Measurements from ENCODE around the gene COL5A1. TPM values are rescaled to one million over a fixed set of nuclear protein-coding genes. Genes with fewer than 3 reads are reported as not detected.
A peak's percentile ranks its signal among the peaks of the same experiment; 100 is the strongest.

Gene COL5A1
- total RNA-seq = 10 to 100 TPM in 1 of 4 donors, 1 to 10 TPM in 3; 4.0 to 12.8 (median 6.3) TPM

- WGBS, 2 donors = 1% methylated on average over 23 of the region's 72 CpGs; no CpG with 5 or more reads in 1 of the 2 donors
- DNase-seq = no peak
- Histone ChIP-seq H3K4me1 (peaks cover 27 to 56% (median 34%) of the 10 kb centered on the region in 3 donors), H3K4me3 (peak within 1 kb of the TSS; percentile 41 to 77 (median 60)), H3K27ac (peak within 1 kb of the TSS; percentile 74 to 94 (median 85)), H3K36me3 (no peaks in the 10 kb centered on the region), H3K9me3 (no peaks in the 10 kb centered on the region), H3K27me3 (peaks cover 0 to 78% (median 0%) of the 10 kb centered on the region in 4 donors)
- TF ChIP-seq POLR2A (IDR thresholded peaks at IDR 0.05) (peak in 2 of 4 donors; percentile 72 to 75), CTCF (IDR thresholded peaks at IDR 0.05) (peak in 3 of 6 experiments; percentile 15 to 42 (median 21))
- intact Hi-C loops (cut with DNase I) = no loop called here
Measured at GRCh38 chr9:134641173-134641989, at the start of gene COL5A1. Gene COL5A1, plus strand, starts transcription at chr9:134641803. Its CDS starts 385 bp downstream, at chr9:134642188.

- no peak for DNase-seq
- H3K9me3 ChIP-seq = no peaks in the 10 kb centered on the region
- peaks cover 0 to 20% (median 0%) of the 10 kb centered on the region in 3 donors for H3K4me1 ChIP-seq
- H3K36me3 ChIP-seq = no peaks in the 10 kb centered on the region
- TF ChIP-seq POLR2A (IDR thresholded peaks at IDR 0.05) = no peak
- TF ChIP-seq CTCF (IDR thresholded peaks at IDR 0.05) = no peak
- 54% methylated on average over 10 of the region's 34 CpGs; no CpG with 5 or more reads in 1 of the 2 donors for WGBS, 2 donors
- intact Hi-C loops (cut with DNase I) = loop anchor here (10.0 kb wide), 1 partner anchor 63 kb away; no protein-coding TSS in a partner anchor
- H3K27me3 ChIP-seq = peaks cover 0 to 29% (median 0%) of the 10 kb centered on the region in 4 donors
- peak overlapping the region in 3 of 4 donors; percentile 50 to 78 (median 69) for H3K27ac ChIP-seq
- no peak overlapping the region for H3K4me3 ChIP-seq
Measured at GRCh38 chr9:134592018-134592818, 49.4 kb upstream of the COL5A1 start.

GRCh38 chr9:134592819-134593200 lies 48.8 kb upstream of the COL5A1 start:
- H3K36me3 ChIP-seq = no peaks in the 10 kb centered on the region
- TF ChIP-seq CTCF (IDR thresholded peaks at IDR 0.05) (no peak), POLR2A (IDR thresholded peaks at IDR 0.05) (no peak)

GRCh38 chr9:134593286-134594077 lies 48.1 kb upstream of the COL5A1 start:
- Histone ChIP-seq H3K9me3 (no peaks in the 10 kb centered on the region), H3K4me3 (no peak overlapping the region), H3K27me3 (peaks cover 0 to 33% (median 0%) of the 10 kb centered on the region in 4 donors), H3K4me1 (peaks cover 0 to 20% (median 0%) of the 10 kb centered on the region in 3 donors), H3K36me3 (no peaks in the 10 kb centered on the region), H3K27ac (no peak overlapping the region)
- intact Hi-C loops (cut with DNase I) = loop anchor here (10.0 kb wide), 1 partner anchor 61 kb away; no protein-coding TSS in a partner anchor
- 69 to 78% methylated on average over 22 to 24 of the region's 25 CpGs for WGBS, 2 donors
- DNase-seq = no peak
- TF ChIP-seq CTCF (IDR thresholded peaks at IDR 0.05) (no peak), POLR2A (IDR thresholded peaks at IDR 0.05) (no peak)

More at GRCh38 chr9:134592819-134593200, 48.8 kb upstream of the COL5A1 start:
- Histone ChIP-seq H3K27me3 (peaks cover 0 to 29% (median 0%) of the 10 kb centered on the region in 4 donors), H3K4me3 (no peak overlapping the region), H3K27ac (peak overlapping the region in 2 of 4 donors; percentile 69 to 78), H3K9me3 (no peaks in the 10 kb centered on the region), H3K4me1 (peaks cover 0 to 20% (median 0%) of the 10 kb centered on the region in 3 donors)
- WGBS, 2 donors = 30 to 90% methylated on average over 2 of the region's 9 CpGs
- DNase-seq = no peak
- intact Hi-C loops (cut with DNase I) = loop anchor here (10.0 kb wide), 1 partner anchor 62 kb away; no protein-coding TSS in a partner anchor

Measured in esophagus squamous epithelium (tissue), 5 donors.